K562 (cell line): ENCODE results near the gene PPA1. TPM values are rescaled to one million over a fixed set of nuclear protein-coding genes. Genes with fewer than 3 reads are reported as not detected.
A peak's percentile ranks its signal among the peaks of the same experiment; 100 is the strongest.

Source experiments
- ATAC-seq: fragments of 200-7000 bp; cut with Tn5 transposase; 3 replicates; pipeline ENCODE4 v1.9.1; 2020; ENCODE audit warnings: moderate library complexity
- BruUV-seq: library from RNA; stranded (reverse); fragments of 400-500 nt; replicated peaks from 2 replicates; lab custom pipeline; 2021; lab: Mats Ljungman, UMichigan
- CTCF ChIA-PET: fragments of 300-600 bp; formaldehyde crosslinking; extraction: SDS; loops from one replicate; lab custom pipeline; 2021; ENCODE audit warnings: low intra/inter-chr PET ratio; lab: Yijun Ruan, JAX
- POLR2A ChIA-PET: fragments of 300-600, 350-650 bp; sonication (Branson Sonifier 250); formaldehyde crosslinking; extraction: SDS; loops from one replicate; lab custom pipeline; 2021; ENCODE audit warnings: antibody characterized with exemption, inconsistent platforms; lab: Yijun Ruan, JAX
- DNase-seq, 4 experiments: peaks; one replicate each; pipeline versions ENCODE4 v3.0.0 to v3.0.0-alpha.2; 2011 to 2018; ENCODE audit warnings: low spot score in 3 of 4, mixed read lengths in 3 of 4; ENCODE audit errors: extremely low read depth in 1 of 4
- FAIRE-seq: peaks from 2 replicates; lab custom pipeline; 2011; peaks lifted over from hg19 to GRCh38; lab: Jason Lieb, UNC
- H2AFZ ChIP-seq: 2 replicates; pipeline ENCODE4 v1.6.0; 2011; ENCODE audit warnings: low read depth, low read length, control low read depth, inconsistent platforms
- H3K27ac ChIP-seq: fragments of 200-600 bp; 3 replicates; pipeline ENCODE4 v1.8.0; 2011; ENCODE audit warnings: low read depth, mild to moderate bottlenecking, control low read depth, inconsistent platforms, low read length, moderate library complexity, mixed read lengths; ENCODE audit errors: extremely low read depth
- H3K27me3 ChIP-seq, 2 experiments: fragments of 300-600 bp in 1 of 2; 2 replicates in 1 of 2; 3 replicates in 1 of 2; pipeline versions ENCODE4 v1.6.0 to v1.8.0; 2011; ENCODE audit warnings: inconsistent platforms in 2 of 2, low read length in 2 of 2, mild to moderate bottlenecking in 1 of 2, mixed read lengths in 1 of 2, moderate library complexity in 1 of 2; ENCODE audit not compliant: control insufficient read depth in 2 of 2, insufficient read depth in 2 of 2
- H3K36me3 ChIP-seq: fragments of 300-600 bp; 3 replicates; pipeline ENCODE4 v1.8.0; 2011; ENCODE audit warnings: mild to moderate bottlenecking, low read length, inconsistent platforms; ENCODE audit not compliant: control insufficient read depth, insufficient read depth
- H3K4me1 ChIP-seq, 2 experiments: fragments of 200-600 bp in 1 of 2; replicated peaks in 1 of 2; 2 replicates in 1 of 2; 3 replicates in 1 of 2; pipeline versions ENCODE4 v1.5.1 to v1.8.0; 2011; ENCODE audit warnings: inconsistent platforms in 2 of 2, low read length in 2 of 2, mild to moderate bottlenecking in 1 of 2, mixed read lengths in 1 of 2, moderate library complexity in 1 of 2; ENCODE audit not compliant: control insufficient read depth in 2 of 2, insufficient read depth in 2 of 2
- H3K4me2 ChIP-seq: 2 replicates; pipeline ENCODE4 v1.6.1; 2011; ENCODE audit warnings: low read length, control low read depth, inconsistent platforms, mixed read lengths; ENCODE audit not compliant: insufficient read depth
- H3K4me3 ChIP-seq: fragments of 200-600 bp; sonication (generic), shearing (Covaris generic); 2 replicates; pipeline ENCODE4 v1.5.1; 2016; ENCODE audit warnings: control low read depth, inconsistent platforms
- H3K79me2 ChIP-seq: fragments of 200-600 bp; 3 replicates; pipeline ENCODE4 v1.8.0; 2011; ENCODE audit warnings: low read length, inconsistent platforms; ENCODE audit not compliant: control insufficient read depth, insufficient read depth
- H3K9ac ChIP-seq, 2 experiments: 2 replicates each; pipeline versions ENCODE4 v1.6.0 to v1.6.1; 2011; ENCODE audit warnings: low read depth in 2 of 2, low read length in 2 of 2, control low read depth in 1 of 2, inconsistent platforms in 1 of 2, mild to moderate bottlenecking in 1 of 2, mixed read lengths in 1 of 2; ENCODE audit not compliant: insufficient read depth in 1 of 2
- H3K9me1 ChIP-seq: one replicate; pipeline ENCODE4 v1.6.0; 2011; ENCODE audit warnings: inconsistent platforms, mild to moderate bottlenecking, low read length, moderate library complexity; ENCODE audit not compliant: control insufficient read depth, insufficient read depth
- H3K9me3 ChIP-seq: replicated peaks from 2 replicates; pipeline ENCODE4 v1.5.1; 2011; ENCODE audit warnings: low read depth, low read length, inconsistent platforms; ENCODE audit not compliant: control insufficient read depth, insufficient read depth
- H4K20me1 ChIP-seq: replicated peaks from 2 replicates; pipeline ENCODE4 v1.6.1; 2011; ENCODE audit warnings: low read length, inconsistent platforms, mixed read lengths; ENCODE audit not compliant: control insufficient read depth, insufficient read depth
- BRCA1 ChIP-seq, 2 experiments: fragments of 450-650 bp in 1 of 2; sonication (generic) in 1 of 2; formaldehyde crosslinking in 1 of 2; IDR thresholded peaks; 2 replicates each; pipeline versions ENCODE4 v1.5.0 to v1.6.1; 2017 to 2020; ENCODE audit warnings: mild to moderate bottlenecking in 1 of 2, missing genetic modification reagents in 1 of 2
- CHD4 ChIP-seq: fragments of 200-600 bp; sonication (generic); IDR thresholded peaks from 3 replicates; pipeline ENCODE4 v1.6.1; 2012; ENCODE audit warnings: low read depth, mild to moderate bottlenecking, mixed read lengths, low read length, inconsistent platforms; ENCODE audit not compliant: insufficient read depth, insufficient replicate concordance, poor library complexity, severe bottlenecking
- FOXP1 ChIP-seq: sonication (generic); formaldehyde crosslinking; IDR thresholded peaks from 2 replicates; pipeline ENCODE4 v1.8.0; 2022; ENCODE audit warnings: mild to moderate bottlenecking, missing genetic modification reagents
- GMEB1 ChIP-seq: fragments of 250-450 bp; sonication (Bioruptor Pico); IDR thresholded peaks from 2 replicates; pipeline ENCODE4 v1.4.0; 2020; ENCODE audit warnings: mild to moderate bottlenecking
- NCOA2 ChIP-seq, 2 experiments: fragments of 450-650 bp; IDR thresholded peaks; 2 replicates each; pipeline ENCODE4 v1.6.1; 2018; ENCODE audit warnings: mild to moderate bottlenecking in 2 of 2, moderate library complexity in 1 of 2; ENCODE audit not compliant: partially characterized antibody in 2 of 2
- VEZF1 ChIP-seq: fragments of 200-800 bp; sonication (Bioruptor generic); IDR thresholded peaks from 2 replicates; pipeline ENCODE4 v1.6.1; 2017; ENCODE audit warnings: missing genetic modification characterization, missing compliant biosample characterization
- ZNF263 ChIP-seq: sonication (generic); formaldehyde crosslinking; IDR thresholded peaks from 2 replicates; pipeline ENCODE4 v1.8.0; 2022; ENCODE audit warnings: mild to moderate bottlenecking, missing genetic modification reagents, borderline replicate concordance
- ZNF274 ChIP-seq: IDR thresholded peaks from 2 replicates; pipeline ENCODE4 v1.6.1; 2011; ENCODE audit warnings: low read depth, mild to moderate bottlenecking, low read length, moderate library complexity, borderline replicate concordance
- ZNF445 ChIP-seq: fragments of 250-450 bp; sonication (Bioruptor Pico); IDR thresholded peaks from 2 replicates; pipeline ENCODE4 v1.4.0; 2020; ENCODE audit warnings: low read depth, mild to moderate bottlenecking, moderate library complexity
- WGBS: fragments of 100-300 bp; shearing (Covaris generic); methylation state at CpG from one replicate; pipeline ENCODE4 v1.1.6; 2016; ENCODE audit warnings: low coverage, mixed read lengths; ENCODE audit not compliant: insufficient coverage; ENCODE audit errors: missing lambda C conversion rate; 5-methylcytosine and 5-hydroxymethylcytosine counted together
- in situ Hi-C: fragments of 300-500 bp; cut with MboI; formaldehyde crosslinking; loops from 4 replicates; pipeline ENCODE4 v1.15.0; 2018; ENCODE audit warnings: inconsistent platforms, mixed read lengths
- intact Hi-C: fragments of 100-400 bp; cut with micrococcal nuclease; formaldehyde crosslinking; loops from 2 replicates; pipeline ENCODE4 v1.14.2; 2022
- polyA plus RNA-seq, 8 experiments: library from polyadenylated mRNA; depleted of rRNA in 4 of 8; stranded (reverse) in 5 of 8; unstranded in 3 of 8; fragments of >200 nt; fragmentation: Nextera tagmentation in 2 of 8; fragmentation: Illumina TruSeq in 1 of 8; extraction: Ambion mirVana in 2 of 8; extraction: Trizol in 1 of 8; gene quantifications; 2 replicates each; pipeline versions ENCODE4 v1.2.1 to v1.2.3, GENCODE V29; 2011 to 2014; ENCODE audit warnings: inconsistent platforms in 1 of 8, missing spikeins in 1 of 8
- total RNA-seq, 7 experiments: library from RNA; depleted of rRNA in 6 of 7; stranded (reverse); fragments of >200 nt in 6 of 7; fragmentation: Illumina TruSeq in 2 of 7; extraction: Trizol in 2 of 7; gene quantifications; 2 replicates each; pipeline versions ENCODE4 v1.2.1 to v1.2.3, GENCODE V29; 2011 to 2021; ENCODE audit warnings: low replicate concordance in 1 of 7

Gene PPA1
- total and polyA plus RNA-seq, 9 of the 15 experiments (the other 6 are each of a cell fraction or from before 2014, with no cell fraction given), result 301 to 635 (median 471) TPM

- Histone ChIP-seq H3K9me1 (no peaks in the 10 kb centered on the region), H3K4me2 (no peak overlapping the region), H3K36me3 (peaks cover 90% of the 10 kb centered on the region), H2AFZ (no peak overlapping the region), H3K79me2 (peaks cover 84% of the 10 kb centered on the region), H3K27me3 (no peaks in the 10 kb centered on the region), H3K9ac (no peak overlapping the region), H3K9me3 (no peaks in the 10 kb centered on the region), H4K20me1 (peaks cover 40% of the 10 kb centered on the region), H3K27ac (no peak overlapping the region), H3K4me3 (no peak overlapping the region), H3K4me1 (peaks cover 0 to 21% of the 10 kb centered on the region in 2 experiments; a peak in 4 of 5 replicates)
- TF ChIP-seq ZNF445 (CRISPR knock-in tag) (no peak), GMEB1 (CRISPR knock-in tag) (no peak), ZNF263 (no peak), BRCA1 (IDR thresholded peaks at IDR 0.05) (no peak), BRCA1 (CRISPR knock-in tag; IDR thresholded peaks at IDR 0.05) (no peak), FOXP1 (CRISPR knock-in tag) (no peak), NCOA2 (IDR thresholded peaks at IDR 0.05; ENCODE audit: partially characterized antibody in 2 of 2) (no peak), ZNF274 (no peak), CHD4 (no peak), VEZF1 (CRISPR knock-in tag) (peak; percentile 13; the same call in 1 of the 2 replicates)
- POLR2A ChIA-PET, result interaction anchor here (0.9 to 1.8 kb wide), 3 partner anchors 8 to 12 kb away, joined by 3 to 6 read pairs (median 5); no protein-coding TSS in a partner anchor
- in situ Hi-C loops (no loop called here), intact Hi-C loops (no loop called here)
- BruUV-seq, result no TSS peak
- FAIRE-seq (no peak), DNase-seq (no peak), ATAC-seq (peak; percentile 51; the same call in 2 of the 3 replicates)
- 39% methylated on average over 1 of the region's 1 CpG for WGBS
- CTCF ChIA-PET, result no interaction called here
Measured at GRCh38 chr10:70162892-70163201, 70.4 kb downstream of the PPA1 start.
